A673 (cell line): ENCODE data around the gene PTK6. TPM values are rescaled to one million over a fixed set of nuclear protein-coding genes. Genes with fewer than 3 reads are reported as not detected.

Source experiments
- BruUV-seq: library from RNA; stranded (reverse); fragments of 400-500 nt; replicated peaks from 2 replicates; lab custom pipeline; 2021; lab: Mats Ljungman, UMichigan
- CTCF ChIA-PET: fragments of 300-600 bp; sonication (Branson Sonifier 250); formaldehyde crosslinking; loops from one replicate; lab custom pipeline; 2022; ENCODE audit warnings: antibody characterized with exemption; lab: Charles Lee
- POLR2A ChIA-PET: fragments of 300-600 bp; sonication (Branson Sonifier 250); formaldehyde crosslinking; loops from one replicate; lab custom pipeline; 2022; ENCODE audit warnings: antibody characterized with exemption; ENCODE audit not compliant: low non-redundant PET; lab: Charles Lee
- DNase-seq: peaks from one replicate; pipeline ENCODE4 v3.0.0-alpha.2; 2015; ENCODE audit warnings: low spot score
- H3K27ac ChIP-seq: fragments of 200-600 bp; sonication (generic); 2 replicates; pipeline ENCODE4 v1.5.1; 2016; ENCODE audit warnings: mixed run types, low read depth, mild to moderate bottlenecking, mixed read lengths, antibody characterized with exemption, low read length; ENCODE audit not compliant: poor library complexity, severe bottlenecking
- H3K27me3 ChIP-seq: fragments of 200-600 bp; sonication (generic); replicated peaks from 2 replicates; pipeline ENCODE4 v1.6.1; 2017; ENCODE audit warnings: mixed run types, low read depth, mild to moderate bottlenecking, mixed read lengths, antibody characterized with exemption, low read length; ENCODE audit not compliant: insufficient read depth, poor library complexity
- H3K36me3 ChIP-seq: fragments of 200-600 bp; sonication (generic); 2 replicates; pipeline ENCODE4 v1.6.1; 2016; ENCODE audit warnings: mixed run types, mild to moderate bottlenecking, mixed read lengths, antibody characterized with exemption, low read length; ENCODE audit not compliant: insufficient read depth, poor library complexity, severe bottlenecking
- H3K4me1 ChIP-seq: fragments of 200-600 bp; sonication (generic); 2 replicates; pipeline ENCODE4 v1.6.1; 2017; ENCODE audit warnings: mixed run types, mild to moderate bottlenecking, mixed read lengths, antibody characterized with exemption, low read length; ENCODE audit not compliant: insufficient read depth, poor library complexity, severe bottlenecking
- H3K4me3 ChIP-seq: fragments of 200-600 bp; sonication (generic); 2 replicates; pipeline ENCODE4 v1.5.1; 2016; ENCODE audit warnings: low read depth, mixed run types, mild to moderate bottlenecking, mixed read lengths, low read length; ENCODE audit not compliant: poor library complexity, severe bottlenecking
- H3K9me3 ChIP-seq: fragments of 200-600 bp; sonication (generic); 2 replicates; pipeline ENCODE4 v1.6.1; 2016; ENCODE audit warnings: mixed run types, low read depth, mild to moderate bottlenecking, mixed read lengths, antibody characterized with exemption, low read length; ENCODE audit not compliant: poor library complexity, severe bottlenecking
- CTCF ChIP-seq: fragments of 300-800, 200-600 bp; sonication (generic); conservative IDR thresholded peaks from 2 replicates; pipeline ENCODE4 v1.5.1; 2017; ENCODE audit warnings: low read depth, mild to moderate bottlenecking, antibody characterized with exemption, low read length, moderate library complexity, mixed read lengths
- EZH2 ChIP-seq: fragments of 200-600 bp; sonication (generic); IDR thresholded peaks from 2 replicates; pipeline ENCODE4 v1.6.1; 2017; ENCODE audit warnings: borderline replicate concordance, low read depth, mild to moderate bottlenecking, mixed read lengths, antibody characterized with exemption, low read length; ENCODE audit not compliant: poor library complexity, severe bottlenecking
- intact Hi-C: fragments of 100-400 bp; cut with micrococcal nuclease; formaldehyde crosslinking; loops from one replicate; pipeline ENCODE4 v1.10.0; 2022; ENCODE audit not compliant: unreplicated experiment
- total RNA-seq: library from RNA; stranded (reverse); gene quantifications from 2 replicates; pipeline ENCODE4 v1.2.3, GENCODE V29; 2021

PTK6 gene
- total RNA-seq, 1 experiment from 2014 or later = not detected

DNA sequence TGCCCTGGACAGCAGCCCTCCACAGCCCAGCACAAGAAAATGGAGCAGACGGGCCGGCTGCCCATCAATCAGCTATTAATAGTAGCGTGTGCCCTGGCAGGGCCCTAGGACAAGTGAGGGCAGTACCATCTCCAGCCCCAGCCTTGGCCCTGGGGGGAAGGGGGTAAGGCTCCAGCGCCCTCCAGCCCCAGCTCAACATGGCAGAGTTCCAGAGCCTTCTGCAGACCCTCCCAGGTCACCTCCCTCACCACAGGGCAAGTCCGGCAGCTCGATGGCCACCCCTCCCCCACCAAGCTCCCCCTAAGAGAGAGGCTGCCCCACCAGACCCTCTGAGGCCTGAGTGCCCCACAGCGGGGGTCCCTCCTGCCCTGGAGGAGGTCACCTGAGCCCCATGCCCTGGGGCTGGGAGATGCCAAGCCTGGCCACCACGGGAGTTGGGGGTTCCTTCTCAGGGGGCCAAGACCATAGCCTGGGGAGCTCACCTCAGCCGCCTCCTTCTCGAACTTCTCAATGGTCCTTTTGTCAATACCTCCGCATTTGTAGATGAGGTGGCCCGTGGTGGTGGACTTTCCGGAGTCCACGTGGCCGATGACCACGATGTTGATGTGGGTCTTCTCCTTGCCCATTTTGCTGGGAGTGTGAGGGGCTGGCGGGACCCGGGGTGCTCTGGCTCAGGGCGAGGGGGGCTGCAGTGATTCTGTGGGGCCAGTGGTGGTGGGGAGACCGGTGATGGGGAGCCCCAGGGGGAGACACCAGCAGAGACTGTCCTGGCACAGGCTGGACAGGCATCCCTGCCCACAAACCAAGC, 39.8 kb downstream of the PTK6 start:
- H3K27ac ChIP-seq = no peak overlapping the region

DNA sequence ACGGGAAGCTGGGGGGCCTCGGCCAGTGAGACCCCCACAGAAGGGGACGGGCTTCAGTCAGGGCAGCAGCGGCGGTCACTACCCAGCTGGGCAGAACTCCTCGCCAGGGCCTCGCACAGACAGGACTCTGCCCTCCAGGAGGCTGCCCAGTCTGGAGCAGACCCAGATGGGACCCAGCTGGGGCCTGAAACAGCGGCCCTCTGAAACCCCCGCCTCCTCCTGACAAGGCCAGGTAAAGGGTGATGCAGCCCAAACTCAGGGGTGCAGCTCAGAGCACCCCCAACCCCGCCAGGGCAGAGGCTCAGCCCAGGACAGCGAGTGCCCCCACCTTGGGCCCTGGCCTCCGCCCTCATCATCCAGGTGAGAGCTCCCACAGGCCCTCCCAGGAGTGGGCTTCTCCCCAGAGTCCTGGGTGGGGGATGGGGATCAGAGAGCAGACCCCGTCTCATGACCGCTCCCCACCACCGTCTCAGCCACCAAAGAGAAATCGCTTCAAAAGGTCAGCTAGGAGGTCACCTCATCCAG, 40.5 kb downstream of the PTK6 start:
- POLR2A ChIA-PET = no interaction called here
- CTCF ChIA-PET = interaction anchor here (0.6 to 0.8 kb wide), 5 partner anchors 19 to 262 kb away, joined by 3 to 5 read pairs (median 4); no protein-coding TSS in a partner anchor
- TF ChIP-seq CTCF (no peak), EZH2 (no peak)
- no peaks in the 10 kb centered on the region for H3K36me3 ChIP-seq
- H3K4me3 ChIP-seq = no peak overlapping the region
- no peak overlapping the region for H3K27ac ChIP-seq
- no peaks in the 10 kb centered on the region for H3K9me3 ChIP-seq
- DNase-seq = no peak
- peaks cover 5% of the 10 kb centered on the region for H3K27me3 ChIP-seq
- peaks cover 2% of the 10 kb centered on the region for H3K4me1 ChIP-seq
- intact Hi-C loops = no loop called here
- BruUV-seq = no TSS peak

More for the DNA sequence above, 39.8 kb downstream of the PTK6 start:
- H3K9me3 ChIP-seq = no peaks in the 10 kb centered on the region
- ChIA-PET POLR2A (no interaction called here), CTCF (interaction anchor here (0.8 kb wide), 1 partner anchor 19 kb away, joined by 3 read pairs; no protein-coding TSS in a partner anchor)
- H3K4me1 ChIP-seq = peaks cover 8% of the 10 kb centered on the region
- H3K4me3 ChIP-seq = peak overlapping the region; percentile 46
- intact Hi-C loops = no loop called here
- no peaks in the 10 kb centered on the region for H3K36me3 ChIP-seq
- no TSS peak for BruUV-seq
- TF ChIP-seq EZH2 = no peak
- no peak for TF ChIP-seq CTCF
- H3K27me3 ChIP-seq = peaks cover 5% of the 10 kb centered on the region
- DNase-seq = no peak

- ChIA-PET POLR2A (no interaction called here), CTCF (interaction anchor here (0.6 to 0.8 kb wide), 5 partner anchors 20 to 261 kb away, joined by 3 to 5 read pairs (median 4); no protein-coding TSS in a partner anchor)
- H3K4me3 ChIP-seq = no peak overlapping the region
- intact Hi-C loops = no loop called here
- peak; percentile 98 for TF ChIP-seq CTCF
- no peak for TF ChIP-seq EZH2
- peak; percentile 70 for DNase-seq
- H3K27ac ChIP-seq = no peak overlapping the region
- H3K27me3 ChIP-seq = peaks cover 5% of the 10 kb centered on the region
- no peaks in the 10 kb centered on the region for H3K9me3 ChIP-seq
- H3K4me1 ChIP-seq = no peaks in the 10 kb centered on the region
- no peaks in the 10 kb centered on the region for H3K36me3 ChIP-seq
- no TSS peak for BruUV-seq
Measured at GRCh38 chr20:63495741-63496595, 41.2 kb downstream of the PTK6 start.
